Ovary (tissue), 3 donors: ENCODE data around the gene MYO5C.

Experiments used
- EP300 ChIP-seq: sonication (generic); formaldehyde crosslinking; IDR thresholded peaks from one replicate; pipeline ENCODE4 v1.6.1; 2017; ENCODE audit warnings: antibody characterized with exemption
- POLR2A ChIP-seq: fragments of 450-650 bp; IDR thresholded peaks from one replicate; pipeline ENCODE4 v1.6.1; 2017; ENCODE audit warnings: antibody characterized with exemption, mild to moderate bottlenecking, moderate library complexity
- TF ChIP-seq, protein P1 (sequence below), 3 donors: fragments of 450-650 bp in 2 of 3; fragments of 200-600 bp in 1 of 3; IDR thresholded peaks; one replicate each; pipeline versions ENCODE4 v1.5.1 to v1.8.0; 2016 to 2022; ENCODE audit warnings: antibody characterized with exemption in 3 of 3, mild to moderate bottlenecking in 1 of 3
- donor health status: DM: no; HTN: no; CAD: no.

- TF ChIP-seq, protein P1, sequence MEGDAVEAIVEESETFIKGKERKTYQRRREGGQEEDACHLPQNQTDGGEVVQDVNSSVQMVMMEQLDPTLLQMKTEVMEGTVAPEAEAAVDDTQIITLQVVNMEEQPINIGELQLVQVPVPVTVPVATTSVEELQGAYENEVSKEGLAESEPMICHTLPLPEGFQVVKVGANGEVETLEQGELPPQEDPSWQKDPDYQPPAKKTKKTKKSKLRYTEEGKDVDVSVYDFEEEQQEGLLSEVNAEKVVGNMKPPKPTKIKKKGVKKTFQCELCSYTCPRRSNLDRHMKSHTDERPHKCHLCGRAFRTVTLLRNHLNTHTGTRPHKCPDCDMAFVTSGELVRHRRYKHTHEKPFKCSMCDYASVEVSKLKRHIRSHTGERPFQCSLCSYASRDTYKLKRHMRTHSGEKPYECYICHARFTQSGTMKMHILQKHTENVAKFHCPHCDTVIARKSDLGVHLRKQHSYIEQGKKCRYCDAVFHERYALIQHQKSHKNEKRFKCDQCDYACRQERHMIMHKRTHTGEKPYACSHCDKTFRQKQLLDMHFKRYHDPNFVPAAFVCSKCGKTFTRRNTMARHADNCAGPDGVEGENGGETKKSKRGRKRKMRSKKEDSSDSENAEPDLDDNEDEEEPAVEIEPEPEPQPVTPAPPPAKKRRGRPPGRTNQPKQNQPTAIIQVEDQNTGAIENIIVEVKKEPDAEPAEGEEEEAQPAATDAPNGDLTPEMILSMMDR (IDR thresholded peaks at IDR 0.05) = peak; percentile 44 to 72 (median 63)
- TF ChIP-seq EP300 (no peak), POLR2A (no peak)
Measured at GRCh38 chr15:52183562-52184173, 111.9 kb downstream of the MYO5C start.
